ENCODE measurements around the gene ZNF888. TPM values are rescaled to one million over a fixed set of nuclear protein-coding genes. Genes with fewer than 3 reads are reported as not detected.

The ZNF888 gene
- total RNA-seq = 5.0 TPM
- 1 to 10 TPM; 1.7 to 2.8 (median 2.3) TPM for polyA plus RNA-seq

DNA sequence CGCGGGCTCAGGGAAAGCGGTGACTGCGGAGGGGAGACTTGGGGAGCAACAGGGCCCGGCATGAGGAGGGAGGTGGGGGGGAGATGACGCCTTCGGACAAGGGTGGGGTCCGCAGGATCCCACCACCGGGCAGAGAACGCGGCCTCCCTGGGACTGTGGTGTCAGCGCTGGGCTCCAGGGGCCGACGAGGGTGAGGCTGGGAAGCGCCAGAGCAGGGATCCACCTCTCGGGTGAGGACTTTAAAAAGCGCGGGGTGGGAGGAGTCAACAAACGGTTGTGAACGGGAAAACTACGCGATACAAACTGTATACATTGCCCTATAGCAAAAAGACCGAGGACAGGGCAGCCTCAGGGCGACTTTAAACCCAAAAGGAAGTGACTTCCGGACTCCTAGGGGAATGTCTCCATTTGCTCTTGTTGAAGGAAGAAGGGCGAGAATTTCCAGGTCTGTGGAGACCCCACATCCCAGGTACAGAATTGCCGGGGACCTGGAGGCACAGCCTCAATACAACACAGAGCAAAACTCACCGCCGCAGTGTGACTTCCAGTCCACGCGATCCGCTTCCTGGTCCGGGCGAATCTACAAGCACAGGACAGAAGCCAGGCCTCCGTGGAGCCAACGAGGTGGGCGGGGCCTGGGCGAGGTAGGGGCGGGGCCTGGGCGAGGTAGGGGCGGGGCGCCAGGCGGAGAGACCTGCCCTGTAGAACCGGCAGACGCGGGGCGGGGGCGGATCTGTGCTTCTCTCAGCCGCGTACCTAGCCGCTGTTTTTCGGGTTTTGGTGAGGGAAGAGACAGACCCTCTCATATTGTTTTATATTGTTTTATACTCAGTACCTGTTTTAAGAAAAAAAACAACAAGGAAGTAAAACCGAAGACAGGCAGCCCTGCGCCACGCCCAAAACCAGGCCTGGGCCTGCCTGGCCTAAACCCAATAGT is at the start of gene ZNF888:
TSS of gene ZNF888 (minus strand) at position 588 of the 937 bp plus-strand sequence. CDS start 5,555 bp downstream, outside the sequence.
- H3K4me3 ChIP-seq (ENCODE audit: low read depth, low read length) = peak within 1 kb of the TSS; percentile 93
- peak within 1 kb of the TSS; percentile 88 to 94 (median 92) for H3K4me3 Mint-ChIP-seq
- H3K9me3 Mint-ChIP-seq = peaks cover 0 to 5% (median 2%) of the 10 kb centered on the region in 7 donors
- peaks cover 4% of the 10 kb centered on the region for H3K36me3 ChIP-seq (ENCODE audit: control insufficient read depth, insufficient read depth, low read length)
- peaks cover 17% of the 10 kb centered on the region for H3K4me1 ChIP-seq (ENCODE audit: control insufficient read depth, insufficient read depth, low read length, poor library complexity, severe bottlenecking)
- peaks cover 0 to 36% (median 8%) of the 10 kb centered on the region in 4 donors for H3K4me1 Mint-ChIP-seq
- no peaks in the 10 kb centered on the region for H3K9me3 ChIP-seq (ENCODE audit: control insufficient read depth in 2 of 2, low read length in 2 of 2)
- peak within 1 kb of the TSS; percentile 80 to 94 (median 94) for H3K27ac Mint-ChIP-seq
- DNase-seq (peak; percentile 79 to 84 (median 79)), ATAC-seq (ENCODE audit: low read depth in 2 of 2) (peak; percentile 99 to 100)
- H3K27ac ChIP-seq (ENCODE audit: insufficient read depth, low read length, poor library complexity, severe bottlenecking) = peak within 1 kb of the TSS; percentile 70
- H3K36me3 Mint-ChIP-seq = peaks cover 8% of the 10 kb centered on the region
- H3K27me3 Mint-ChIP-seq = peaks cover 4% of the 10 kb centered on the region
- no peaks in the 10 kb centered on the region for H3K27me3 ChIP-seq (ENCODE audit: control insufficient read depth, insufficient read depth, low read length)

GRCh38 chr19:52967772-52968171 is 44.5 kb upstream of the ZNF888 start:
- no peak for DNase-seq
- no peak for ATAC-seq (ENCODE audit: low read depth in 2 of 2)
- Histone ChIP-seq H3K27ac (ENCODE audit: insufficient read depth, low read length, poor library complexity, severe bottlenecking) (no peak overlapping the region), H3K27me3 (ENCODE audit: control insufficient read depth, insufficient read depth, low read length) (no peaks in the 10 kb centered on the region), H3K9me3 (ENCODE audit: control insufficient read depth in 2 of 2, low read length in 2 of 2) (peaks cover 27 to 37% of the 10 kb centered on the region in 2 experiments), H3K4me1 (ENCODE audit: control insufficient read depth, insufficient read depth, low read length, poor library complexity, severe bottlenecking) (peaks cover 11% of the 10 kb centered on the region), H3K4me3 (ENCODE audit: low read depth, low read length) (no peak overlapping the region), H3K36me3 (ENCODE audit: control insufficient read depth, insufficient read depth, low read length) (peaks cover 4% of the 10 kb centered on the region)
- no peaks in the 10 kb centered on the region for H3K27me3 Mint-ChIP-seq
- H3K4me1 Mint-ChIP-seq = peaks cover 7 to 13% (median 12%) of the 10 kb centered on the region in 4 donors
- H3K4me3 Mint-ChIP-seq = no peak overlapping the region
- peaks cover 41% of the 10 kb centered on the region for H3K36me3 Mint-ChIP-seq
- H3K27ac Mint-ChIP-seq = no peak overlapping the region
- peaks cover 0 to 45% (median 12%) of the 10 kb centered on the region in 7 donors for H3K9me3 Mint-ChIP-seq

- no peak for DNase-seq
- peaks cover 34% of the 10 kb centered on the region for H3K36me3 Mint-ChIP-seq
- peaks cover 0 to 42% (median 15%) of the 10 kb centered on the region in 7 donors for H3K9me3 Mint-ChIP-seq
- no peak for ATAC-seq (ENCODE audit: low read depth in 2 of 2)
- Histone ChIP-seq H3K9me3 (ENCODE audit: control insufficient read depth in 2 of 2, low read length in 2 of 2) (peaks cover 26 to 40% of the 10 kb centered on the region in 2 experiments), H3K4me1 (ENCODE audit: control insufficient read depth, insufficient read depth, low read length, poor library complexity, severe bottlenecking) (peaks cover 22% of the 10 kb centered on the region), H3K36me3 (ENCODE audit: control insufficient read depth, insufficient read depth, low read length) (peaks cover 19% of the 10 kb centered on the region), H3K27me3 (ENCODE audit: control insufficient read depth, insufficient read depth, low read length) (no peaks in the 10 kb centered on the region), H3K27ac (ENCODE audit: insufficient read depth, low read length, poor library complexity, severe bottlenecking) (peak overlapping the region; percentile 71), H3K4me3 (ENCODE audit: low read depth, low read length) (peak overlapping the region; percentile 97)
- peak overlapping the region; percentile 95 to 98 (median 95) for H3K27ac Mint-ChIP-seq
- peak overlapping the region; percentile 90 to 97 (median 96) for H3K4me3 Mint-ChIP-seq
- H3K4me1 Mint-ChIP-seq = peaks cover 12 to 37% (median 20%) of the 10 kb centered on the region in 4 donors
- H3K27me3 Mint-ChIP-seq = no peaks in the 10 kb centered on the region
Measured at GRCh38 chr19:52963247-52963618, 40.0 kb upstream of the ZNF888 start.

- H3K4me3 Mint-ChIP-seq = peak within 1 kb of the TSS; percentile 90 to 97 (median 96)
- peak; percentile 99 to 100 for ATAC-seq (ENCODE audit: low read depth in 2 of 2)
- Histone ChIP-seq H3K4me1 (ENCODE audit: control insufficient read depth, insufficient read depth, low read length, poor library complexity, severe bottlenecking) (peaks cover 22% of the 10 kb centered on the region), H3K27ac (ENCODE audit: insufficient read depth, low read length, poor library complexity, severe bottlenecking) (peak within 1 kb of the TSS; percentile 71), H3K27me3 (ENCODE audit: control insufficient read depth, insufficient read depth, low read length) (no peaks in the 10 kb centered on the region), H3K9me3 (ENCODE audit: control insufficient read depth in 2 of 2, low read length in 2 of 2) (peaks cover 28 to 40% of the 10 kb centered on the region in 2 experiments), H3K36me3 (ENCODE audit: control insufficient read depth, insufficient read depth, low read length) (peaks cover 25% of the 10 kb centered on the region), H3K4me3 (ENCODE audit: low read depth, low read length) (peak within 1 kb of the TSS; percentile 97)
- peaks cover 40% of the 10 kb centered on the region for H3K36me3 Mint-ChIP-seq
- H3K9me3 Mint-ChIP-seq = peaks cover 0 to 44% (median 19%) of the 10 kb centered on the region in 7 donors
- DNase-seq = peak; percentile 95 to 98 (median 96)
- H3K27ac Mint-ChIP-seq = peak within 1 kb of the TSS; percentile 95 to 98 (median 95)
- peaks cover 12 to 39% (median 20%) of the 10 kb centered on the region in 4 donors for H3K4me1 Mint-ChIP-seq
- H3K27me3 Mint-ChIP-seq = no peaks in the 10 kb centered on the region
Measured at GRCh38 chr19:52962394-52963246, 39.4 kb upstream of the ZNF888 start, which contains the start of gene ZNF816. Gene ZNF816, minus strand, starts transcription at chr19:52962881. Its CDS starts 6,792 bp downstream, at chr19:52956089.

DNA sequence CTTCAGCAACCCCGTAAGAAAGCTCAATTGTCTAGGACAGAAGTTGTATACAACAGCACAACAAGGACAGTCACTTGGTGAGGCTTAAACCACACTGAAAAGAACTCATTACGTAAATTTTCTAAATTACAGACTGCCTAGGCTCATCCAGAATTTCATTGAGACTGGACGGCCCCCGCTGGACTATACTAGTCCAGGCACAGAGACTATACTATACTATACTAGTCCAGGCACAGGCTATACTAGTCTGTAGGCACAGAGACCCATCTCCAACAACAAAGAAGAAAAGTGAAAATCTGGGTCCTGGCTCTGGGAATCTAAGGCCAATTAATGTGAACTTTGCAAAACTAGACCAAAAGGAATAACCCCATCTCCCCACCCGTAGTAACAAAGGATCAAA is 38.8 kb upstream of the ZNF888 start:
- Histone ChIP-seq H3K4me1 (ENCODE audit: control insufficient read depth, insufficient read depth, low read length, poor library complexity, severe bottlenecking) (peaks cover 22% of the 10 kb centered on the region), H3K4me3 (ENCODE audit: low read depth, low read length) (peak overlapping the region; percentile 78), H3K9me3 (ENCODE audit: control insufficient read depth in 2 of 2, low read length in 2 of 2) (peaks cover 31 to 41% of the 10 kb centered on the region in 2 experiments), H3K27me3 (ENCODE audit: control insufficient read depth, insufficient read depth, low read length) (no peaks in the 10 kb centered on the region), H3K36me3 (ENCODE audit: control insufficient read depth, insufficient read depth, low read length) (peaks cover 32% of the 10 kb centered on the region), H3K27ac (ENCODE audit: insufficient read depth, low read length, poor library complexity, severe bottlenecking) (peak overlapping the region; percentile 71)
- Mint-ChIP-seq H3K4me3 (peak overlapping the region; percentile 90 to 97 (median 96)), H3K9me3 (peaks cover 0 to 44% (median 23%) of the 10 kb centered on the region in 7 donors), H3K27ac (peak overlapping the region; percentile 95 to 98 (median 95)), H3K27me3 (no peaks in the 10 kb centered on the region), H3K4me1 (peaks cover 12 to 39% (median 20%) of the 10 kb centered on the region in 4 donors), H3K36me3 (peaks cover 44% of the 10 kb centered on the region)
- DNase-seq (no peak), ATAC-seq (ENCODE audit: low read depth in 2 of 2) (no peak)

DNA sequence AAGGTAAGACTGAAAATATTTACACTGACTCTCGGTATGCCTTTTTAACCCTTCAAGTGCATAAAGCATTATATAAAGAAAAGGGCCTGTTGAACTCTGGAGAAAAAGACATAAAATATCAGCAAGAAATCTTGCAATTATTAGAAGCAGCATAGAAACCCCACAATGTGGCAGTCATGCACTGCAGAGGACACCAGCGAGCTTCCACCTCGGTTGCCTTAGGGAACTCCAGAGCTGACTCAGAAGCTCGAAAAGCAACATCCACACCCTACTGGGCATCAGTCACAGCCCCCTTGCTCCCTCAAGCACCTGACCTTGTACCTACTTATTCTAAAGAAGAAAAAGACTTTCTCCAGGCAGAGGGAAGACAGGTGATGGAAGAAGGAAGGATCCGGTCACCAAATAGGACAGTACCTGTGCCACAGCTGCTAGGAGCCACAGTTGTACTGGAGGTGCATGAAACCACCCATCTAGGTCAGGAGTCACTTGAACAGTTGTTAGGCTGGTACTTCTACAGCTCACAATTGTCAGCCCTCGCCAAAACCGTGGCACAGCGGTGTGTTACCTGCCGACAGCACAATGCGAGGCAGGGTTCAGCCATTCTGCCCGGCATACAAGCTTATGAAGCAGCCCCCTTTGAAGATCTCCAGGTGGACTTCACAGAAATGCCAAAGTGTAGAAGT is 36.5 kb upstream of the ZNF888 start:
- peaks cover 0 to 58% (median 32%) of the 10 kb centered on the region in 7 donors for H3K9me3 Mint-ChIP-seq
- H3K27ac Mint-ChIP-seq = no peak overlapping the region
- peaks cover 60% of the 10 kb centered on the region for H3K36me3 Mint-ChIP-seq

More for the DNA sequence above, 36.5 kb upstream of the ZNF888 start:
- Histone ChIP-seq H3K4me3 (ENCODE audit: low read depth, low read length) (no peak overlapping the region), H3K27ac (ENCODE audit: insufficient read depth, low read length, poor library complexity, severe bottlenecking) (no peak overlapping the region), H3K4me1 (ENCODE audit: control insufficient read depth, insufficient read depth, low read length, poor library complexity, severe bottlenecking) (peaks cover 22% of the 10 kb centered on the region), H3K36me3 (ENCODE audit: control insufficient read depth, insufficient read depth, low read length) (peaks cover 54% of the 10 kb centered on the region), H3K9me3 (ENCODE audit: control insufficient read depth in 2 of 2, low read length in 2 of 2) (peaks cover 51 to 63% of the 10 kb centered on the region in 2 experiments), H3K27me3 (ENCODE audit: control insufficient read depth, insufficient read depth, low read length) (no peaks in the 10 kb centered on the region)
- DNase-seq (no peak), ATAC-seq (ENCODE audit: low read depth in 2 of 2) (no peak)
- peak overlapping the region in 2 of 4 donors; percentile 38 to 90 for H3K4me3 Mint-ChIP-seq
- peaks cover 12 to 39% (median 20%) of the 10 kb centered on the region in 4 donors for H3K4me1 Mint-ChIP-seq
- no peaks in the 10 kb centered on the region for H3K27me3 Mint-ChIP-seq
